ENCODE results near the gene FRRS1.

Gene FRRS1

DNA sequence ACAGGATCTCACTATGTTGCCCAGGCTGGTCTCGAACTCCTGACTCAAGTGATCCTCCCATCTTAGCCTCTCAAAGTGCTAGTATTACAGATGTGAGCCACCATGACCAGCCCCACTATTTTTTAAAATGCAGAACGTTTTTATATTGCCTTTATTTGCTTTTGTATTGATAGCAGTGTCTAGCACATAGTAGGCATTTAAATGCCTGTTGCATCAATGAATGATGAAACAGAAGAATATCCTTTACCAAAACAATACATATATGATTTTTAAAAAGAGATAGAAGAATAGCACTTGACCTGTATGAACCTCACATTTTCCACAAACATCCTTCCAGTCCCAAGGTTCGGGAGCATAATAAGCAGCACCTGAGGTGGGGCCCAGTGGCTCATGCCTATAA, 16.5 kb upstream of the FRRS1 start:
- DNase-seq (ENCODE audit: low read depth in 1 of 2, low spot score in 1 of 2), result no peak
- TF ChIP-seq JUND (IDR thresholded peaks at IDR 0.05; ENCODE audit: low read depth), result no peak
- in situ Hi-C loops (cut with HindIII; ENCODE audit: low pct_unique_long_range_greater_than_20kb, low sequenced_read_pairs), result no loop called here

DNA sequence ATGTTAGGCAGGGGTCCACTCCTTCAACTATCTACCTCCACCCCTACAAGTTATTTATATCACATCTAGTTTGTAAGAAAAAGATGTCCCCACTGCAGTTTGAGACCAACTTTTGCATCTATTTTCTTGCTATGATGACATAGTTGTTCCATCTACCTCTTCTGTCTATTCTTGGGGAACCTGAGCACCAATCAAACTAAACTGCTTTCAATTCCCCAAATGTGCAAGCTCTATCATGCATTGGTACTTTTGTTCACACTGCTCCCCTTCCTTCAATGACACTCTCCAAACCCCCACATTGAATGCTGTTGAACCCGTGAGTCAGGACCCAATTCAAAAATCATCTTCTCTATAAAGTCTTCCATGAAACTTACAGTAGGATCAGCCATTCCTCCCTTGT, 16.0 kb upstream of the FRRS1 start:
- in situ Hi-C loops (cut with HindIII; ENCODE audit: low pct_unique_long_range_greater_than_20kb, low sequenced_read_pairs), result no loop called here

DNA sequence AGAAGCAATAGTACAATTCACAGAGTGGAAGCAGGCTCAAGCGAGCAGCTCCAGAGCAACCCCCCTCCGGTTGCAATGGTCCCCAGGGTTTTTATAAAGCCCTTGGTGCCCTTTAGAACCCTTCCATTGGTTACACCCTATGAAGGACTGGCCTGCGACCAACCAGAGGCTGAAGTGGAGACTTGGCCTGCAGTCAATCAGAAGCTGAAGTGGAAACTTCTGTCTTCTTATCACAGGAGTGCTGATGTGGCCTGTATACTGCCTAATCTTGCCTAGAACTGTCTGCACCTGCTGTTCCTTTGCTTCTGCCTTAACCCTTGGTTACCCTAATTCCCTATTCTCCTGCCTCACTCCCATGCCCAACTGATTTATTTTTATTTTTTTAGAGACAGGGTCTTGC, 15.4 kb upstream of the FRRS1 start:
- in situ Hi-C loops (cut with HindIII; ENCODE audit: low pct_unique_long_range_greater_than_20kb, low sequenced_read_pairs), result no loop called here

More for the DNA sequence above, 16.0 kb upstream of the FRRS1 start:
- no peak for TF ChIP-seq JUND (IDR thresholded peaks at IDR 0.05; ENCODE audit: low read depth)
- no peak for DNase-seq (ENCODE audit: low read depth in 1 of 2, low spot score in 1 of 2)

GRCh38 chr1:99777752-99778151, 11.3 kb upstream of the FRRS1 start:
- DNase-seq (ENCODE audit: low read depth in 1 of 2, low spot score in 1 of 2), result no peak
- in situ Hi-C loops (cut with HindIII; ENCODE audit: low pct_unique_long_range_greater_than_20kb, low sequenced_read_pairs), result no loop called here
- TF ChIP-seq JUND (IDR thresholded peaks at IDR 0.05; ENCODE audit: low read depth), result no peak

More for the DNA sequence above, 15.4 kb upstream of the FRRS1 start:
- no peak for DNase-seq (ENCODE audit: low read depth in 1 of 2, low spot score in 1 of 2)
- TF ChIP-seq JUND (IDR thresholded peaks at IDR 0.05; ENCODE audit: low read depth), result no peak

GRCh38 chr1:99776120-99776519, 9.7 kb upstream of the FRRS1 start:
- TF ChIP-seq JUND (IDR thresholded peaks at IDR 0.05; ENCODE audit: low read depth), result no peak
- no peak for DNase-seq (ENCODE audit: low read depth in 1 of 2, low spot score in 1 of 2)
- in situ Hi-C loops (cut with HindIII; ENCODE audit: low pct_unique_long_range_greater_than_20kb, low sequenced_read_pairs), result no loop called here

- in situ Hi-C loops (cut with HindIII; ENCODE audit: low pct_unique_long_range_greater_than_20kb, low sequenced_read_pairs), result no loop called here
These were observed 6.4 kb upstream of the FRRS1 start for GRCh38 chr1:99772809-99773208.

DNA sequence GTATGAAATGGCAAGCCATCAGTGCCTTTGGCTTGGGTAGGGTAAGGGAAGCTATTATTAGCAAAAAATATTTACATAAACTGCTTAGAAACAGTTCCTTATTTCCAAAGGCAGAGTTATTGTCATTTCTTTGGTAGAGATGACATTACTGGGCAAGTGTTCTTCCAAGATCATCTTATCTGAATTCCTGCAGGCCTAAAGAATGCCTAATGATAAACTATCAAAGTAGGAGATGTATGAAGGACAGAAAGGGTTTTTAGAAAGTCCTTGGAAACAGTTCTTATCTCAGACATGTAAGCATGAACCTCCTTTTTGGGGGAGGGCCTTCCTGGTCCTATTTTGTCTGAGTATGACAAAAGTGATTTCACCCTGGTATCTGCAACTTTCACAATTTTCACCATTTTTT, 5.1 kb upstream of the FRRS1 start:
- in situ Hi-C loops (cut with HindIII; ENCODE audit: low pct_unique_long_range_greater_than_20kb, low sequenced_read_pairs), result no loop called here
- no peak for DNase-seq (ENCODE audit: low read depth in 1 of 2, low spot score in 1 of 2)
- TF ChIP-seq JUND (IDR thresholded peaks at IDR 0.05; ENCODE audit: low read depth), result no peak

More at GRCh38 chr1:99772809-99773208, 6.4 kb upstream of the FRRS1 start:
- TF ChIP-seq JUND (IDR thresholded peaks at IDR 0.05; ENCODE audit: low read depth), result no peak
- DNase-seq (ENCODE audit: low read depth in 1 of 2, low spot score in 1 of 2), result no peak

DNA sequence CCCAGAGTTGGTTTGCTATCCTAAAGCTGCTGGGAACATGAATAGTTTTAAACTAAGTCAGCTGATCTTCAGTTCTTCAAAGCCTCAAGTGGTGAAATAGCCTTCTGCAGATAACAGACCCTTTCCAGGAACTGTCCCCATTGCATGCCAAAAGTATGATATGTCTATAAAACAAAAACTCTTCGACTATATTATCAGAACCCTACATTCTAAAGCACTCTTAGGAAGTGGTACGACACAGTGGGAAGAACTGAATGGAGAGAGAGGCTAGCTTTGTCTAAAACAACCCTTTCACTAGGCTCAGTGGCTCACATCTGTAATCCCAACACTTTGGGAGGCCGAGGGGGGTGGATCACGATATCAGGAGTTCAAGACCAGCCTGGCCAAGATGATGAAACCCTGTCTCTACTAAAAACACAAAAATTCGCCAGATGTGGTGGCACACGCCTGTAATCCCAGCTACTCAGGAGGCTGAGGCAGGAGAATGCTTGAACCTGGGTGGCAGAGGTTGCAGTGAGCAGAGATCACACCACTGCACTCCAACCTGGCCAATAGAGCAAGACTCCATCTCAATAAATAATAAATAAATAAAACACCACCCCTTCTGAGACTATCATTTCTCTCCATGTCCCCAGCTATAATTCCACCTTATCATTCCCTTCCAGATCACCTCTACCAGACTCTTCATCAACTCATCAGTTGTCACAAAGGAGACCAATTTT, 2.2 kb upstream of the FRRS1 start:
- no peak for TF ChIP-seq JUND (IDR thresholded peaks at IDR 0.05; ENCODE audit: low read depth)
- in situ Hi-C loops (cut with HindIII; ENCODE audit: low pct_unique_long_range_greater_than_20kb, low sequenced_read_pairs), result no loop called here
- DNase-seq (ENCODE audit: low read depth in 1 of 2, low spot score in 1 of 2), result no peak

- DNase-seq (ENCODE audit: low read depth in 1 of 2, low spot score in 1 of 2), result no peak
- no peak for TF ChIP-seq JUND (IDR thresholded peaks at IDR 0.05; ENCODE audit: low read depth)
- in situ Hi-C loops (cut with HindIII; ENCODE audit: low pct_unique_long_range_greater_than_20kb, low sequenced_read_pairs), result no loop called here
These were observed 1.7 kb upstream of the FRRS1 start for GRCh38 chr1:99768104-99768503.

- in situ Hi-C loops (cut with HindIII; ENCODE audit: low pct_unique_long_range_greater_than_20kb, low sequenced_read_pairs), result no loop called here
- TF ChIP-seq JUND (IDR thresholded peaks at IDR 0.05; ENCODE audit: low read depth), result no peak
- DNase-seq (ENCODE audit: low read depth in 1 of 2, low spot score in 1 of 2), result no peak
These were observed 1.5 kb downstream of the FRRS1 start for GRCh38 chr1:99764909-99765308.

DNA sequence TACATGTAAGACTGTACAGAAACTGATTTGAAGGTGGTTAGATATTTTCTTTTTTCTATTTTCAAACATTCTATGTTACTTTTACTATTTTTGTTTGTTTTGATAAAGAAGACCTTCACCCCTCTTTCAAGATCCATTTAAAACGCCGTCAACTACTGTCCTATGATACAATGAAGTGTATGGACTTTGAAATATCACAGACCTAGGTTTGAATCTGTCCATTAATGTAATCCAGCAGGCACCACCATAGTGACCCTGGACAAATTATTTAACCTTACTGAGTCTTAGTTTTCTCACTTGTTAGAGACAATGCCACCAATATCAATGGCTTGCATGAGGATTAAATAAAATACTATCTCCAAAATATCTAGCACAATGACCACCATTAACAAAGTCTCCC, 2.0 kb downstream of the FRRS1 start:
- no peak for DNase-seq (ENCODE audit: low read depth in 1 of 2, low spot score in 1 of 2)
- in situ Hi-C loops (cut with HindIII; ENCODE audit: low pct_unique_long_range_greater_than_20kb, low sequenced_read_pairs), result no loop called here
- TF ChIP-seq JUND (IDR thresholded peaks at IDR 0.05; ENCODE audit: low read depth), result no peak

DNA sequence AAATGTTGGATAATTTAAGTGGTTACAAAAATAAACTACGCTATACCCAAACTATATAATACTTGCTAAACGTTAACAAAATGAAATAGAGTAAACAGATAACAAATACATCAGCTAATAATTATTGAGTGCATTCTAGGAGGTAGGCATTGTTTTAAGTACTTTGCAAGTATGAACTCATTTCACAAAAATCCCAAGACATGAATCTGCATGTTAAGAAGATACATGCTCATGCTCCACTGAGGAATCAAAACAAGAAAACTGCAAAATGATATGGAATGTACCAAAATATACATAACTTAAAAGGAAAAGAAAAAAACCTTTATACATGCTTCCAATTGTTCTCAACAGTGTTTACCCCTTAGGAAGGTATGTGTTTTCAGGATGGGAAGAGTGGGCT, 2.5 kb downstream of the FRRS1 start:
- no peak for DNase-seq (ENCODE audit: low read depth in 1 of 2, low spot score in 1 of 2)
- no peak for TF ChIP-seq JUND (IDR thresholded peaks at IDR 0.05; ENCODE audit: low read depth)
- in situ Hi-C loops (cut with HindIII; ENCODE audit: low pct_unique_long_range_greater_than_20kb, low sequenced_read_pairs), result no loop called here

DNA sequence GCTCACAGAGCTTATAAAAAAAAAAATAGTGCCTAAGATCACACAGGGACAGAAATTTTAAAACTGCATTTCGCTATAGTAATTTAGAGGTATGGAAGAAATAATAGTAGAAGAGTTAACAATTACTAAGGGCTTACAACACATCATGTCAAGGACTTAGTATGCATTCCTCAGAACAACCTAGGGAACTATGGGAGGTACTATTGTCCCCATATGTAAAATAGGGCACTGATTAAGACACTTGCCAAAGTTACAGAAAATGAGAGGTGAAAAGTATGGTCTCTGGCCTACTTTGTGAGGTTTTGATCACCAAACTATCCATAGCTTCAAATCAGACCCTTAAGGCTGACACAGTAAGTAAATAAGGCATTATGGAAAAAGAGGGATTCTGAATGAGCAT, 4.7 kb downstream of the FRRS1 start:
- TF ChIP-seq JUND (IDR thresholded peaks at IDR 0.05; ENCODE audit: low read depth), result no peak
- in situ Hi-C loops (cut with HindIII; ENCODE audit: low pct_unique_long_range_greater_than_20kb, low sequenced_read_pairs), result no loop called here

More for the DNA sequence above, 4.7 kb downstream of the FRRS1 start:
- DNase-seq (ENCODE audit: low read depth in 1 of 2, low spot score in 1 of 2), result no peak

Measured in T47D (cell line).